MM.1S (cell line): ENCODE data around the gene TRIM25.

Source experiments
- EZH2 ChIP-seq: fragments of 300-600 bp; sonication (generic); optimal IDR thresholded peaks from 2 replicates; pipeline ENCODE3; 2017; ENCODE audit warnings: low read depth, mild to moderate bottlenecking, antibody characterized with exemption, low read length, mixed read lengths
- TF ChIP-seq, protein P1 (sequence below): fragments of 300-600 bp; sonication (generic); IDR thresholded peaks from 2 replicates; pipeline ENCODE4 v1.5.1; 2016; ENCODE audit warnings: antibody characterized with exemption, low read length, mixed read lengths

DNA sequence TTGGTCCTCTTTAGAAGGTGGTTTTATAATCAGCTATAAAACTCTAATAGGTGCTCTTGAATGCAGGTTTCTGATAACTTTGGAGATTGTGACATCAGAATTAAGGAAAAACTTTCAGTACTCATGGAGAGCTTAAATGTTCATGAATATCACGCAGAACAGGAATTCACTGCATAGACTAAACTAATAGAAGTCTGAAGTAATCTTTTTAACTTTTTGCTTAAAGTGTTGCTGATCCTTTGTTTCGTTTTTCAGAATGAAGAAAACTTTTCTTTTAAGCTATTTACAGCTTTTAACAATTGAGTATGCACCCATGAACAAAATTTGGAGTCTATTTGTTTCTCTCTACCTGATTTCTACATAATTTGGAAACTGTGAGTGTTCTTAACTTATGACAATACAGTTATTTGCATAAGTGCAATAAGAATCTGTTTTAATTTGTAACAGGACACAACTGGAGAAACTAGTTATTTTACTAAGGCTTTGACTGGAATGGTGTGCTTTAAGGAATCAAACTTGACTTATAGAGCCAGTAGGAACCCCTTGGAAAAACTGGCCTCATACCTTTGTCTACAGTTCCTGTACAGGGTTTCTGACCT is 17.0 kb upstream of the TRIM25 start:
- TF ChIP-seq, protein P1, sequence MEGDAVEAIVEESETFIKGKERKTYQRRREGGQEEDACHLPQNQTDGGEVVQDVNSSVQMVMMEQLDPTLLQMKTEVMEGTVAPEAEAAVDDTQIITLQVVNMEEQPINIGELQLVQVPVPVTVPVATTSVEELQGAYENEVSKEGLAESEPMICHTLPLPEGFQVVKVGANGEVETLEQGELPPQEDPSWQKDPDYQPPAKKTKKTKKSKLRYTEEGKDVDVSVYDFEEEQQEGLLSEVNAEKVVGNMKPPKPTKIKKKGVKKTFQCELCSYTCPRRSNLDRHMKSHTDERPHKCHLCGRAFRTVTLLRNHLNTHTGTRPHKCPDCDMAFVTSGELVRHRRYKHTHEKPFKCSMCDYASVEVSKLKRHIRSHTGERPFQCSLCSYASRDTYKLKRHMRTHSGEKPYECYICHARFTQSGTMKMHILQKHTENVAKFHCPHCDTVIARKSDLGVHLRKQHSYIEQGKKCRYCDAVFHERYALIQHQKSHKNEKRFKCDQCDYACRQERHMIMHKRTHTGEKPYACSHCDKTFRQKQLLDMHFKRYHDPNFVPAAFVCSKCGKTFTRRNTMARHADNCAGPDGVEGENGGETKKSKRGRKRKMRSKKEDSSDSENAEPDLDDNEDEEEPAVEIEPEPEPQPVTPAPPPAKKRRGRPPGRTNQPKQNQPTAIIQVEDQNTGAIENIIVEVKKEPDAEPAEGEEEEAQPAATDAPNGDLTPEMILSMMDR: no peak
- no peak for TF ChIP-seq EZH2
